Hepatocyte (in vitro differentiated cells): ENCODE measurements around the gene DYNLL1.

Experiments used
- EZH2 ChIP-seq: fragments of 200-600 bp; sonication (generic); IDR thresholded peaks from 2 replicates; pipeline ENCODE4 v1.6.1; 2016; ENCODE audit warnings: antibody characterized with exemption, mild to moderate bottlenecking, borderline replicate concordance
- TF ChIP-seq, protein P1 (sequence below): fragments of 200-600 bp; sonication (generic); IDR thresholded peaks from 2 replicates; pipeline ENCODE4 v1.5.1; 2016; ENCODE audit warnings: antibody characterized with exemption, mild to moderate bottlenecking; ENCODE audit not compliant: poor library complexity

DNA sequence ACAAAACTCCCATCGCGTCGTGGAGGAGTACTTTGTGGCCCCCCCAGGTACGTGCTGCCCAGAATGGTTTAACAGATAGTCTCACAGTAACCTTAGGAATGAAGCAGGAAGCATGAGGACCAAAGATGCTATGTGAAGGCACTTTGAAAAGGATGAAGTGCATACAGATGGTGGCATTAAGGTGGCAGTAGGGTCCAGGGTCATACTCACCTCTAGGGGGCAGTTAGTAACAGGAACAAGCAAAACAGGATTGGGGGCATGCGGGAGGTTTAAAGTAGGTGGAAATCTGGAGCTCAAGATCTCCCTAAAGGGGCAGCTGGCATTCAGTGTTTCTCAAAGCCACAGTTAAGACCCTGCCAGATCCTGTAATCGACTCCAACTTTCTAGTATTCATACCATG is 38.8 kb upstream of the DYNLL1 start:
- TF ChIP-seq, protein P1, sequence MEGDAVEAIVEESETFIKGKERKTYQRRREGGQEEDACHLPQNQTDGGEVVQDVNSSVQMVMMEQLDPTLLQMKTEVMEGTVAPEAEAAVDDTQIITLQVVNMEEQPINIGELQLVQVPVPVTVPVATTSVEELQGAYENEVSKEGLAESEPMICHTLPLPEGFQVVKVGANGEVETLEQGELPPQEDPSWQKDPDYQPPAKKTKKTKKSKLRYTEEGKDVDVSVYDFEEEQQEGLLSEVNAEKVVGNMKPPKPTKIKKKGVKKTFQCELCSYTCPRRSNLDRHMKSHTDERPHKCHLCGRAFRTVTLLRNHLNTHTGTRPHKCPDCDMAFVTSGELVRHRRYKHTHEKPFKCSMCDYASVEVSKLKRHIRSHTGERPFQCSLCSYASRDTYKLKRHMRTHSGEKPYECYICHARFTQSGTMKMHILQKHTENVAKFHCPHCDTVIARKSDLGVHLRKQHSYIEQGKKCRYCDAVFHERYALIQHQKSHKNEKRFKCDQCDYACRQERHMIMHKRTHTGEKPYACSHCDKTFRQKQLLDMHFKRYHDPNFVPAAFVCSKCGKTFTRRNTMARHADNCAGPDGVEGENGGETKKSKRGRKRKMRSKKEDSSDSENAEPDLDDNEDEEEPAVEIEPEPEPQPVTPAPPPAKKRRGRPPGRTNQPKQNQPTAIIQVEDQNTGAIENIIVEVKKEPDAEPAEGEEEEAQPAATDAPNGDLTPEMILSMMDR: peak; percentile 12
- no peak for TF ChIP-seq EZH2
